NCI-H2196 (cell line): ENCODE data around the gene EAF1.
"Not testable (repeated sequence)": the region's sequence is repeated elsewhere in the genome, so short reads cannot be mapped to it uniquely, and the experiment has no call there.

ENCODE experiments used
- DNase-seq: peaks from one replicate; lab custom pipeline; 2025; ENCODE audit not compliant: unreplicated experiment; lab: John Stamatoyannopoulos, UW

Gene EAF1

DNA sequence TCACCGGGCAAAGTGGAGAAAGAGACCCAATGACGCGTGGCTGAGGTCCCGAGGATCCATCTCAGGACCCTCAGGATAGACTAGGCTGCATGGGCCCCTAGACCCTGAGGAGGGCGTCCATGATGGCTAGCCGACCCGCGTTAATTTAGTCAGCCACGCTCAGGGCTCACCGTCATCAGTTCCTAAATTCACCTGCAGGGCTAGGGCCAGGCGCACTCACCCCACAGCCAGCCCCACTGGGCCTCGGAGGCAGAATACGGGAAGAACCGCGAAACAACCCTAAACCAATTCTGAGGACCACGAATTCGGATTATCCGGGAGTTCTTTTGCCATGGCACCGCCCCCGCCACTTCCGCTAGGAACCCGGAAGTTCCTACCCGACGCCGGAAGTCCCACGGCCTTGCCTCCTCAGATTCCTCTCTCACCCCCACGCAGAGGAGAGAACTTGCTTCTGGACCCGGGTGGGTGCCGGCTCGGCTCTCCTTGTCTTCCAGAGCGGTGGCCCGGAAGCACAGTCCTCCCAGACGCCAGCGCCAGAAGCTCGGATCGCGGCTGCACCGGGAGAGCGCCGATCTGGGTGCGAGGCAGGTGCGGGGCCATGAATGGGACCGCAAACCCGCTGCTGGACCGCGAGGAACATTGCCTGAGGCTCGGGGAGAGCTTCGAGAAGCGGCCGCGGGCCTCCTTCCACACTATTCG is at the start of gene EAF1, which contains the start of gene METTL6:
TSS of gene EAF1 (plus strand) at position 417 of the 699 bp plus-strand sequence. CDS start at position 599, 182 bp downstream.
TSS of gene METTL6 (minus strand) at position 363 of the 699 bp plus-strand sequence. CDS start 1,033 bp downstream, outside the sequence.
- DNase-seq, result peak; percentile 62

DNA sequence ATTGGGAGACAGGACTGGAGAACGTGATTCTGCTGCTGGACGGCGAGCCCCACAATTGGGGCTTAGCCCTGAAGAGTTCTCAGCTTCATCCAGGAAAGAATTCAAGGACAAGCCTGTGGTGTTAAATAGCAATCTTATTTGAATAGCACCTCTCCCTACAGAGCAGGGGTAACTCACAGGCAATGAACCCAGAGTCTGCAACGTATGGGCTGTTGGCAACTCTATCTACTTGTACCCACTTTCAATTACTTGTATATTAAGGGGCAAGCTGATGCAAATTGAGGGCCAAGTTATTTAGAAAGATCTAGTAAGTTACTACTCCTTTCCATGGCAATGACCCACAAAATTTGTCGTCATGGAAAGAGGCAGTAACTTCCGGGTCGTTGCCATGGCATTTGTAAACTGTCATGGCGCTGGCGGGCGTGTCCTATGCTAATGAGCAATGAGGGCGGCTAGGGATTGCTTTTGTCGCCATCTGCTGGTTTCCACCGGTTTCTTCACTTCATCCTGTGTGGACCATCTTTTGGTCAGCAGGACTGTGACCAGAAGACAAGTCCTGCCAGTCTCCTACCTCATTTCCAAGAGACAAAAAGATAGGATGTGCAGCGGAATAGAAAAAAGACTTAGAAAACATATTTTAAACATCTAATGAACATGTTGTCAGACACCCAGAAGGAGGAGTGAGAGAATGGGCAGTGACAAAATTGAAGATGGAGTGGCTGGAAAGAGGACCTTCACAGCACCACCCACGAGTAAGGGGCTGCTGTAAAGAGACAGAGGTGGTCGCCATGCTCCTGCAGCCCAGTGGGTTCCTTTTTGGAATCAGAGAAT is 49.2 kb upstream of the EAF1 start:
- DNase-seq, result peak; percentile 76

DNA sequence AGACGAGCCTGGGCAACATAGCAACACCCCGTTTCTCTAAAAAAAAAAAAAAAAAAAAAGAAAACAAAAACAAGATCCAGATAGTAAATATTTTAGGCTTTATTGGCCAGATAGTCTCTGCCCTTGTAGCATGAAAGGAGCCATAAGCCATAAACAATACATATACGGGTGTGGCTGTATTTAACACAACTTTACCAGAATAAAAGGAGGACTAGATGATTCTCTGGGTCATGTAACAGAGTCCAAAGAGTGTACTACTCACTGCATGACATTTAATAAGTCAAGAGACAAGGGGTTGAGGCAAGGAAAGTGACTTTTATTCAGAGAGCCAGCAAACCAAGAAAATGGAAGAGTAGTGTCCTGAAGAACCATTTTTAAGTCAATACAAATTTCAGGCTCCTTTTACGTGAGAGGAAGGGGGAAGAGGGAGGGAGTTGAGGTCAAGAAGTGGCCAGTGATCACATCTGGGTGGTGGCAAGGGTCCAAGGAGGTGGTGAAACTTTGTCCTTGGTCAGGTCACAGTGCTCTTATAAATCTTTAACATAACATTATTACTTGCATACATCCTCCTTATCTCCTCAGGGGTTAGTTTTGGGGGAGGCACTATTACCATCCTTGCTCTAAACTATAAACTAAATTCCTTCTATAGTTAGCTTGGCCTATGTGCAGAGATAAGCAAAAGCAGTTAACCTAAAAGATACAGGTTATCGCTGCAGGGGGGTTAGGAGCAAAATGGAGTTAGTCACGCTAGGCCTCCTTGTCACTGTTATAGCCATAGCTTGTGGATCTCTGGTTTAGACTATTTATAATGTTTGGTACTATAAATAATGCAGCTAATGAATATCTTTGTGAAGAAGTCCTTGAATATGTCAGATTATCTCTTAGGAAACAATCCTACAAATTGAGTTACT is 46.2 kb upstream of the EAF1 start:
- DNase-seq, result no peak

DNA sequence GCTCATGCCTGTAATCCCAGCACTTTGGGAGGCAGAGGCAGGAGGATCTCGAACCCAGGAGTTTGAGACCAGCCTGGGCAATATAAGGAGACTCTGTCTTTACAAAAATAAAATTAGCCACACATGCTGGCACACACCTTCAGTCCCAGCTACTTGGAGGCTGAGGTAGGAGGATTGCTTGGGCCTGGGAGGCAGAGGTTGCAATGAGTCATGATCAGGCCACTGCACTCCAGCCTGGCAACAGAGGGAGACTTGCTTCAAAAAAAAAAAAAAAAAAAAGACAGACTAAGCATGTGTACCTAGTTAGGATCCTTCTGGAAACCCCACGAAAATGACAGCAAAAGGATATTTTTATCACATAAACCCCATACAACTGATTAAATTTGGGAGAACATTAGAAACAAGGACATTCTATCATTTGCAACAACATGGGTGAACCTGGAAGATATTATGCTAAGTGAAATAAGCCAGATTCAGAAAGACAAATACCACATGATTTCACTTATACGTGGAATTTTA is 44.9 kb upstream of the EAF1 start:
- DNase-seq, result no peak

DNA sequence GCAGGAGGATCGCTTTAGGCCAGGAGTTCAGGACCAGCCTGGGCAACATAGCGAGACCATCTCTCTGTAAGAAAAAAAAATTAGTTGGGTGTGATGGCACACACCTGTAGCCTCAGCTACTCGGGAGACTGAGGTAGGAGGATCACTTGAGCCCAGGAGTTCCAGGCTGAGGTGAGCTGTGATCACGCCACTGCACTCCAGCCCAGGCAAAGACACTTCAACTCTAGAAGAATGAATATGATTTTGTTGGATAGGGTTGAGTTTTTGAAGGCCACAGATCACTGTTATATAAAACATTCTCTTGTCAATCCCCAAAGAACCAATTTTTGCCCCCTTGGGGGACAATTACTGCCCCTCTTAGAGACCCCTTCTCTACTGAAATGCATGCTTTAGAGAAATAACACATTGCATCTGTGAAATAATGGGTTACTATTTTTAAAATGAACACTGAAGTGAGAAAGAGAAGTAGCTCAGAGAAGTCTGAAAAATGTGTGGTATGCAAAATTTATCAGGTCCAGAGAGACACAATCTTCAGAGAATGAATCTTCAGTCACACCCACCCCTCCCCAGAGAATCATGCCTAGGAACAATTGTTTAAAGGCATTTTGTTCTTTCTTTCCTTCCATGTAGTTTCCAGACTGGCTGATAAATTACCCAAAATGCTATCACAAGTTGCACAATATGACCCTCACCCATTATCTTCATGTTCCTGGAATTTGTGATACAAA is 42.7 kb upstream of the EAF1 start:
- no peak for DNase-seq

DNA sequence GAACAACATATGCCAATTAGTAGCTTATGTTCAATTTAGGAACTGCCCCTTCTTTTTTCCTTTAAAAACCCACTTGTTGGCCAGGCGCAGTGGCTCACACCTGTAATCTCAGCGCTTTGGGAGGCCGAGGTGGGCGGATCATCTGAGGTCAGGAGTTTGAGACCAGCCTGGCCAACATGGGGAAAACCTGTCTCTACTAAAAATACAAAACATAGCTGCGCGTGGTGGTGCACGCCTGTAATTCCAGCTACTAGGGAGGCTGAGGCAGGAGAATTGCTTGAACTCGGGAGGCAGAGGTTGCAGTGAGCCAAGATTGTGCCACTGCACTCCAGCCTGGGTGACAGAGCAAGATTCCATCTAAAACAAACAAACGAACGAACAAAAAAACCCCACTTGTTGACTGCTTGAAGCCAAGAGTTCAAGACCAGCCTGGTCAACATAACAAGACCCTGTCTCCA is 42.1 kb upstream of the EAF1 start:
- not testable (repeated sequence) for DNase-seq

DNA sequence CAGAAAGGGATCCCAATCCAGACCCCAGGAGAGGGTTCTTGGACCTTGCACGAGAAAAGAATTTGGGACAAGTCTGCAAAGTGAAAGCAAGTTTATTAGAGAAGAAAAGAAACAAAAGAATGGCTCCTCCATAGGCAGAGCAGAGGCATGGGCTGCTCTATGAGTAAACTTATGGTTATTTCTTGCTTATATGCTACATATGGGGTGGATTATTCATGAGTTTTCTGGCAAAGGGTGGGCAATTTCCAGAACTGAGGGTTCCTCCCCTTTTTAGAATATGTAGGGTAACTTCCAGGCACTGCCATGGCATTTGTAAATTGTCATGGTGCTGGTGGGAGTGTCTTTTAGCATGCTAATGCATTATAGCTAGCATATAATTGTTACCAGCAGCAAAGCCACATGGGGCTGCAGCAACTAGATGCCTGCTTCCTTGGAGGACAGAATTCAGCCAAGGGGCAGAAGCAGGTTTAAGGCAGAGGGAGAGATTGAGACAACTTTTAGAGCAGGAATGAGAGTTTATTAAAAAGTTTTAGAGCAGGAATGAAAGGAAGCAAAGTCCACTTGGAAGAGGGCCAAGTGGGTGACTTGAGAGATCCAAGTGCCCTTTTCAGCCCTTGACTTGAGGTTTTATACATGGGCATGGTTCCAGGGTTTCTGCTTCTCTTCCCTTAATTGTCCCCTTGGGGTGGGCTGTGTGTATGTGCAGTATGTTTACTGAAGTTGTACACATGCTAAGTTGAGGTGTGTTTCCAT is 41.3 kb upstream of the EAF1 start:
- no peak for DNase-seq

DNA sequence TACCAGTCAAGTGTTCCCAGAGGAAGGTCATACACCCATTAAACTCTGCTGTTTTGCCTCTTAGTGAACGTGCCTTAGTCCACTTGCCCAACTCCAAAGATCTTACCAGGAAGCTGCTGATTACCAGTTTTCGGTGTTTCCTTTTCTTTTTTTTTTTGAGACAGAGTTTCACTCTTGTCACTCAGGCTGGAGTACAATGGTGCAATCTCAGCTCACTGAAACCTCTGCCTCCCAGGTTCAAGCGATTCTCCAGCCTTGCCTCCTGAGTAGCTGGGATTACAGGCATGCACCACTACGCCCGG is 40.8 kb upstream of the EAF1 start:
- not testable (repeated sequence) for DNase-seq

DNA sequence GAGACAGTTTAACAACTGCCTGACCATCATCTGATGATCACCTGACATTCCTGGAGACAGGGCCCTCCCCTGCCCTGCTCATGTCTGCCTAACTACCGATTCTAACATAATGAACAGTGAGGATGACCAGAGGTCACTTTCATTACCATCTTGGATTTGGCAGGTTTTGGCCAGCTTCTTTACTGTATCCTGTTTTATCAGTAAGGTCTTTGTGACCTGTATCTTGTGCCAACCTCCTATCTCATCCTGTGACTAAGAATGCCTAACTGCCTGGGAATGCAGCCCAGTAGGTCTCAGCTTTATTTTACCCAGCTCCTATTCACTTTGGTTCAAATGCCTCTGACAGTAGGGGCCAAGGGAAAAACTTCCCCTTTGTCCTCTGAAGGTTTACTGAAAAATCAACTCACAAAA is 40.2 kb upstream of the EAF1 start:
- no peak for DNase-seq

DNA sequence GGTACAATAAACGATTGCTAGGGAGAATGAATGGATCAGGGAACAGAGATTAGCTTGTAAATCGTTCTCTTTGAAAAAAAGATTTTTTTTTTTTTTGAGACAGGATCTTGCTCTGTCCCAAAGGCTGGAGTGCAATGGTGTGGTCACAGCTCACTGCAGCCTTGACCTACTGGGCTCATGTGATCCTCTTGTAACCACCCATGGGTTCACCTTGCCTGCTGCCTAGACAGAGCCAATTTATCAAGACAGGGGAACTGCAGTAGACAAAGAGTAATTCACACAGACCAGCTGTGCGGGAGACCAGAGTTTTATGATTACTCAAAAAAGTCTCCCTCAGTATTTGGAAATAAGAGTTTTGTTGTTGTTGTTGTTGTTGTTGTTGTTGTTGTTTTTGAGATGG is 39.7 kb upstream of the EAF1 start:
- DNase-seq, result no peak

DNA sequence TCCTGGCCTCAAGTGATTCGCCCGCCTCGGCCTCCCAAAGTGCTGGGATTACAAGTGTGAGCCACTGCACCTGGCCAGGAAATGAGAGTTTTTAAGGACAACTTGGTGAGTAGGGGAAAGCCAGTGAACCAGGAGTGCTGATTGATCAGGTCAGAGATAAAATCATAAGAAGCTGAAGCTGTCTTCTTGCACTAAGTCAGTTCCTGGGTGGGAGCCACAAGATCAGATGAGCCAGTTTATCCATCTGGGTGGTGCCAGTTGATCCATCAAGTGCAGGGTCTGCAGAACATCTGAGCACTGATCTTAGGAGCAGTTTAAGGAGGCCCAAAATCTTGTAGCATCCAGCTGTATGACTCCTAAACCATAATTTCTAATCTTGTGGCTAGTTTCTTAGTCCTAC is 39.1 kb upstream of the EAF1 start:
- DNase-seq, result not testable (repeated sequence)

DNA sequence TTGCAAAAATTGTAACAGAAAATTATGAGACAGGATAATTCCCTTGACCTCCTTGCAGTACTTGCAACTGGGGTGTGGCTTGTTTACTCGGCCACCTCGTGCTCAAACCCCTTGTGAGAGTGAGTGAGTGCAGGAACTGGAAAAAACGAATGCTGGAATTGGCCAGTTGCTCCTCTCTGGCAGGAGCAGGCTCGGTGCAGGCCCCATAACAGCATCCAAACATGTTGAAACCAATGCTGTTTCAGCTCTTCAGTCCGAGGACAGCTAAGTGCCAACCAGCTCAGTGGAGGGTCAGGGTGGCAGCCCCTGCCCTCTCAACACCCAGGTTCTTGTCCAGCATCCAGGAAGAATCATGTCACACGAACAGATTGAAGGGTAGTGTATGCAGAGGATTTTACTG is 36.9 kb upstream of the EAF1 start:
- DNase-seq, result no peak

DNA sequence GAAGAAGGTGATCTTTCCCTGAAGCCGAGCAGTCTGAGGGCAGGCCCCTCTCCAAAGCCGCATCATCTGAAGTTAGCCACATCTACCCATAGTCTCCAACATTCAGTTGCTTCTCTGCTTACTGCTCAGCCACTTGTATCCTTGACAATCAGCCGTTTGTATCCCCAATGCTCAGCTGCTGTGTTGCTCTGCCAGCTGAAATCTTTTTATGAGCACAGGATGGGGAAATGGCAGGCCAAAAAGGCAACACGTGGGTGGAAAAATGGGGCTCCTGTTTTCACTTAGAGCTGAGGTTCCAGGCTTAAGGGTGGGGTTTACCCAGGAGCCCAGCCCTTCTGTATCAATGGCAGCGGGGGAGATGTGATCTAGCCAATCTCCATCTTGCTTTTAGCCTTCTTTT is 36.4 kb upstream of the EAF1 start:
- DNase-seq, result no peak

DNA sequence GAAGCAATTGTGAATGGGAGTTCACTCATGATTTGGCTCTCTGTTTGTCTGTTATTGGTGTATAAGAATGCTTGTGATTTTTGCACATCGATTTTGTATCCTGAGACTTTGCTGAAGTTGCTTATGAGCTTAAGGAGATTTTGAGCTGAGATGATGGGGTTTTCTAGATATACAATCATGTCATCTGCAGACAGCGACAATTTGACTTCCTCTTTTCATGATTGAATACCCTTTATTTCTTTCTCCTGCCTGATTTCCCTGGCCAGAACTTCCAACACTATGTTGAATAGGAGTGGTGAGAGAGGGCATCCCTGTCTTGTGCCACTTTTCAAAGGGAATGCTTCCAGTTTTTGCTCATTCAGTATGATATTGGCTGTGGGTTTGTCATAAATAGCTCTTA is 34.1 kb upstream of the EAF1 start:
- DNase-seq, result not testable (repeated sequence)

DNA sequence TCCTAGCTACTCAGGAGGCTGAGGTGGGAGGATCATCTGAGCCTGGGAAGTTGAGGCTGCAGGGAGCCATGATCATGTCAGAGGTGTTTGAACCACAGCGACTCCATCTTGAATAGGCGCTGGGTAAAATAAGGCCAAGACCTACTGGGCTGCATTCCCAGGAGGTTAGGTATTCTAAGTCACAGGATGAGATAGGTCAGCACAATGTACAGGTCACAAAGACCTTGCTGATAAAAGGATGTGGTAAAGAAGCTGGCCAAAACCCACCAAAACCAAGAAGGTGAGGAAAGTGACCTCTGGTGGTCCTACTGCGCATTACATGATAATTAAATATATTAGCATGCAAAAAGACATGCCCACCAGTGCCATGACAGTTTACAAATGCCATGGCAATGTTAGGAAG is 28.7 kb upstream of the EAF1 start:
- DNase-seq, result not testable (repeated sequence)

DNA sequence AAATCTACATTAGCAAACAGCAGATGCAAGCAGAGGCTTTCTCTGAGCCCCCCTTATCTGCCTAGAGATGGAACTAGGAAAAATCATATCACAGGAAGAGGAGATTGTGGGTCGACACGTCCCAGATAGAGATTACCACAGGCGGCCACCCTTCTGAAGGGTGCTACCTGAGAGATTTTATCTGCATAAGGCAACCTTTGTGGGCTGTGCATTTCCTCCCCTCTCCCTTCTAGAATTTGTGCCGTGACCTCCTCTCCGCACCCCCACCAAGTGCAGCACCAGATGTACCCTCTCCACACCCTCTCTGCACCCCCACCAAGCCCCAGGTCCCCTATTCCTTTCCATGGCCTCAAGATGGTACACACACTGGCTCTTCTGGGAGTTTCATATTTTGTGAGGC is 27.4 kb upstream of the EAF1 start:
- DNase-seq, result no peak

DNA sequence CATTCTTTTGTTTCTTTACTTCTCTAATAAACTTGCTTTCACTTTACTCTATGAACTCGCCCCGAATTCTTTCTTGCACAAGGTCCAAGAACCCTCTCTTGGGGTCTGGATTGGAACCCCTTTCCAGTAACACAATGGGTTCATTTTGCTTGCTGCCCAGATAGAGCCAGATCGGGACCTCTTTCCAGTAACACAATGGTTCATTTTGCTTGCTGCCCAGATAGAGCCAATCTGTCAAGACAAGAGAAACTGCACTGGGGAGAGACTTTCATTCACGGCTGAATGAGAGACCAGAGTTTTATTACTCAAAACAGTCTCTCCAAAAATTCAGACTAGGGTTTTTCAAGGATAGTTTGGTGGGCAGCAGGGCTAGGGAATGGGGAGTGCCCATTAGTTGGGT is 25.5 kb upstream of the EAF1 start:
- DNase-seq, result no peak

DNA sequence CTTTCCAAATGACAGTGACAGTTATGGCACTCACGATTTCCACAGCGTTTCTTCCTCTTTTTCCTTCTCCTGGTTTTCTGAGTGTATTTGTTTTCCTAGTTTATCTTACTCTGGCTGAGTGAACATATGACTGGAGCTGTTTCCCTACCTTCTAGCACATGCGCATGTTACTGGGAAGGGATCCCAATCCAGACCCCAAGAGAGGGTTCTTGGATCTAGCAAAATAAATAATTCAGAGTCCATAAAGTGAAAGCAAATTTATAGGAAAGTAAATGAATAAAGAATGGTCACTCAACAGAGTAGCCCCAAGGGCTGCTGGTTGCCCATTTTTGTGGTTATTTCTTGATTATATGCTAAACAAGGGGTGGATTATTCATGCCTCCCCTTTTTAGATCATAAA is 23.9 kb upstream of the EAF1 start:
- DNase-seq, result no peak

DNA sequence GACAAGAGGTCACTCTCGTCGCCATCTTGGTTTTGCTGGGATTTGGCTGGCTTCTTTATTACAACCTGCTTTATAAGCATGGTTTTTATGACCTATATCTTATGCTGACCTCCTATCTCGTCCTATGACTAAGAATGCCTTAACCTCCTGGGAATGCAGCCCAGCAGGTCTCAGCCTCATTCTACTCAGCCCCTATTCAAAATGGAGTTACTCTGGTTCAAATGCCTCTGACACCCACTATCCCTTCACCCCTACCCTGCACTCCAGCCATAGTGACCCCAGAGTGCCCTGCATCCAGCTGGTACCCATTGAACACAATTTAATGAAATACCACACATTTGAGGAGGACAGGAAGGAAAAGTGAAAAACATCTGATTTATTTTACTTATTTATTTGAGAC is 23.4 kb upstream of the EAF1 start:
- no peak for DNase-seq

DNA sequence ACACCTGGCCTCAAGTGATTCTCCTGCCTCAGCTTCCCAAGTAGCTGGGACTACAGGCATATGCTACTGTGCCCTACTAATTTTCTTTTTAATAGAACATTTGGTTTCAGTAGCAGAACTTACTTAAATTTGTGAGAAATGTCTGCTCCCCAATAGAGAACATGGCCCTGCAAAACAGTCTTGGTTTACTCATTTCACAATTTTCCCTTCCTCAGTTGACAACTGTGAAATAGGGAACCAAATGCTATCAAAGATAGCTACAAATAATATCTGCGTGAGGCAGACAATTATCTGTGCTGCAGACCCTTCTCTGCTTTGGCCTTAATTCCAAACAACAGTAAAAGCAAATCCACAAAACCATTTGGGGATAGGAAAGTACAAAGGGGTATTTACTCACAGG is 22.6 kb upstream of the EAF1 start:
- no peak for DNase-seq
